ENCODE data around the gene FBXO41.
"Not testable (repeated sequence)": the region's sequence is repeated elsewhere in the genome, so short reads cannot be mapped to it uniquely, and the experiment has no call there.

The FBXO41 gene

GRCh38 chr2:73266061-73266901 lies 18.0 kb downstream of the FBXO41 start:
- DNase-seq (ENCODE audit: low read depth): no peak
- no peak for TF ChIP-seq CTCF (conservative IDR thresholded peaks at IDR 0.05; ENCODE audit: low read length)
- H3K4me3 ChIP-seq (ENCODE audit: low read length): no peak overlapping the region

GRCh38 chr2:73265298-73266060 lies 18.8 kb downstream of the FBXO41 start:
- DNase-seq (ENCODE audit: low read depth): no peak
- TF ChIP-seq CTCF (conservative IDR thresholded peaks at IDR 0.05; ENCODE audit: low read length): no peak
- H3K4me3 ChIP-seq (ENCODE audit: low read length): no peak overlapping the region

GRCh38 chr2:73264783-73265182 lies 19.5 kb downstream of the FBXO41 start:
- no peak overlapping the region for H3K4me3 ChIP-seq (ENCODE audit: low read length)
- no peak for DNase-seq (ENCODE audit: low read depth)
- no peak for TF ChIP-seq CTCF (conservative IDR thresholded peaks at IDR 0.05; ENCODE audit: low read length)

GRCh38 chr2:73264332-73264606 lies 20.0 kb downstream of the FBXO41 start:
- DNase-seq (ENCODE audit: low read depth): no peak
- no peak overlapping the region for H3K4me3 ChIP-seq (ENCODE audit: low read length)
- TF ChIP-seq CTCF (conservative IDR thresholded peaks at IDR 0.05; ENCODE audit: low read length): no peak

GRCh38 chr2:73263540-73264331 lies 20.5 kb downstream of the FBXO41 start:
- DNase-seq (ENCODE audit: low read depth): no peak
- TF ChIP-seq CTCF (conservative IDR thresholded peaks at IDR 0.05; ENCODE audit: low read length): no peak
- H3K4me3 ChIP-seq (ENCODE audit: low read length): no peak overlapping the region

- not testable (repeated sequence) for DNase-seq (ENCODE audit: low read depth); H3K4me3 ChIP-seq (ENCODE audit: low read length)
Measured at GRCh38 chr2:73262691-73263429, 21.4 kb downstream of the FBXO41 start.

- TF ChIP-seq CTCF (conservative IDR thresholded peaks at IDR 0.05; ENCODE audit: low read length): no peak
- no peak overlapping the region for H3K4me3 ChIP-seq (ENCODE audit: low read length)
- DNase-seq (ENCODE audit: low read depth): no peak
Measured at GRCh38 chr2:73262108-73262651, 22.1 kb downstream of the FBXO41 start.
